WTC11 (cell line): Measurements from ENCODE around the gene OST4. TPM values are rescaled to one million over a fixed set of nuclear protein-coding genes. Genes with fewer than 3 reads are reported as not detected.

Source experiments
- ATAC-seq: fragments of 200-7000 bp; cut with Tn5 transposase; 2 replicates; pipeline ENCODE4 v1.10.0; 2021; ENCODE audit warnings: mild to moderate bottlenecking, moderate library complexity
- CTCF ChIA-PET: fragments of 300-600 bp; sonication (Branson Sonifier 250); formaldehyde crosslinking; loops from one replicate; lab custom pipeline; 2021; ENCODE audit warnings: antibody characterized with exemption; lab: Charles Lee
- POLR2A ChIA-PET: fragments of 350-600 bp; sonication (Branson Sonifier 250); formaldehyde crosslinking; loops from one replicate; lab custom pipeline; 2021; ENCODE audit warnings: antibody characterized with exemption; lab: Charles Lee
- DNase-seq: peaks from one replicate; pipeline ENCODE4 v3.0.0; 2021; ENCODE audit warnings: low spot score
- H3K27ac Mint-ChIP-seq: 2 replicates; pipeline ENCODE4 v1.8.0; 2021; ENCODE audit warnings: mixed read lengths
- H3K27me3 Mint-ChIP-seq: 2 replicates; pipeline ENCODE4 v1.8.0; 2021; ENCODE audit warnings: low read depth, mild to moderate bottlenecking, moderate library complexity, mixed read lengths
- H3K36me3 Mint-ChIP-seq: 2 replicates; pipeline ENCODE4 v1.8.0; 2021; ENCODE audit warnings: mixed read lengths
- H3K4me1 Mint-ChIP-seq: 2 replicates; pipeline ENCODE4 v1.8.0; 2022; ENCODE audit warnings: mixed read lengths
- H3K4me3 Mint-ChIP-seq: 2 replicates; pipeline ENCODE4 v1.8.0; 2021; ENCODE audit warnings: mild to moderate bottlenecking, moderate library complexity, mixed read lengths
- H3K9me3 Mint-ChIP-seq: 2 replicates; pipeline ENCODE4 v1.8.0; 2021; ENCODE audit warnings: mixed read lengths
- ATF1 ChIP-seq: sonication (generic); formaldehyde crosslinking; IDR thresholded peaks from 2 replicates; pipeline ENCODE4 v1.8.1; 2023; ENCODE audit warnings: mild to moderate bottlenecking, moderate library complexity, missing genetic modification reagents
- CTCF ChIP-seq: fragments of 200-600 bp; IDR thresholded peaks from 2 replicates; pipeline ENCODE4 v1.8.0; 2022; ENCODE audit warnings: antibody characterized with exemption
- FOXP1 ChIP-seq: sonication (generic); formaldehyde crosslinking; IDR thresholded peaks from 2 replicates; pipeline ENCODE4 v1.8.0; 2022; ENCODE audit warnings: missing genetic modification reagents, mild to moderate bottlenecking, moderate library complexity, borderline replicate concordance
- FOXP4 ChIP-seq: sonication (generic); formaldehyde crosslinking; IDR thresholded peaks from 2 replicates; pipeline ENCODE4 v1.8.0; 2022; ENCODE audit warnings: mild to moderate bottlenecking, missing genetic modification reagents
- HMGA2 ChIP-seq: fragments of 250-450 bp; sonication (Bioruptor Pico); IDR thresholded peaks from 2 replicates; pipeline ENCODE4 v1.4.0; 2021; ENCODE audit warnings: mild to moderate bottlenecking, moderate library complexity
- NR1H2 ChIP-seq: sonication (generic); formaldehyde crosslinking; IDR thresholded peaks from 2 replicates; pipeline ENCODE4 v1.9.0; 2021; ENCODE audit warnings: mild to moderate bottlenecking, moderate library complexity, missing genetic modification reagents
- PRDM15 ChIP-seq: sonication (generic); formaldehyde crosslinking; IDR thresholded peaks from 2 replicates; pipeline ENCODE4 v1.8.0; 2022; ENCODE audit warnings: missing genetic modification reagents
- PRRX2 ChIP-seq: fragments of 250-450 bp; sonication (Bioruptor Pico); IDR thresholded peaks from 2 replicates; pipeline ENCODE4 v1.8.0; 2021; ENCODE audit warnings: mild to moderate bottlenecking
- SP1 ChIP-seq: sonication (generic); formaldehyde crosslinking; conservative IDR thresholded peaks from 2 replicates; pipeline ENCODE4 v1.8.1; 2022; ENCODE audit warnings: missing genetic modification reagents
- TP53 ChIP-seq: sonication (generic); formaldehyde crosslinking; IDR thresholded peaks from 2 replicates; pipeline ENCODE4 v1.8.1; 2023; ENCODE audit warnings: mild to moderate bottlenecking, missing genetic modification reagents
- ZNF232 ChIP-seq: sonication (generic); formaldehyde crosslinking; IDR thresholded peaks from 2 replicates; pipeline ENCODE4 v1.8.0; 2022; ENCODE audit warnings: mild to moderate bottlenecking, missing genetic modification reagents
- total RNA-seq: library from RNA; stranded (reverse); gene quantifications from 3 replicates; pipeline ENCODE4 v1.2.3, GENCODE V29; 2021
- TF ChIP-seq, protein P1 (sequence below): sonication (generic); formaldehyde crosslinking; IDR thresholded peaks from 2 replicates; pipeline ENCODE4 v1.8.1; 2023; ENCODE audit warnings: mild to moderate bottlenecking, missing genetic modification reagents
- TF ChIP-seq, protein P2 (sequence below): sonication (generic); formaldehyde crosslinking; IDR thresholded peaks from 2 replicates; pipeline ENCODE4 v1.8.1; 2023; ENCODE audit warnings: mild to moderate bottlenecking, moderate library complexity, missing genetic modification reagents
- TF ChIP-seq, protein P3 (sequence below): sonication (generic); formaldehyde crosslinking; IDR thresholded peaks from 2 replicates; pipeline ENCODE4 v1.8.1; 2022; ENCODE audit warnings: missing genetic modification reagents, borderline replicate concordance

The OST4 gene
- total RNA-seq, 1 experiment from 2014 or later: 210 TPM

GRCh38 chr2:27080603-27080936, 9.1 kb upstream of the OST4 start:
- ChIA-PET CTCF (interaction anchor here (0.7 to 1.7 kb wide), 13 partner anchors 9 to 234 kb away, joined by 3 to 29 read pairs (median 5); partner anchors contain the start of genes AGBL5 and OST4), POLR2A (interaction anchor here (1.0 to 1.3 kb wide), 3 partner anchors 8 to 30 kb away, joined by 3 to 5 read pairs (median 5); partner anchors contain the start of gene OST4)
- no peak overlapping the region for H3K27ac Mint-ChIP-seq
- H3K4me3 Mint-ChIP-seq: no peak overlapping the region; the same call in 1 of the 2 replicates
- peaks cover 24% of the 10 kb centered on the region for H3K27me3 Mint-ChIP-seq
- H3K9me3 Mint-ChIP-seq: no peaks in the 10 kb centered on the region
- TF ChIP-seq TP53 (CRISPR knock-in tag): no peak
- TF ChIP-seq, protein P1, sequence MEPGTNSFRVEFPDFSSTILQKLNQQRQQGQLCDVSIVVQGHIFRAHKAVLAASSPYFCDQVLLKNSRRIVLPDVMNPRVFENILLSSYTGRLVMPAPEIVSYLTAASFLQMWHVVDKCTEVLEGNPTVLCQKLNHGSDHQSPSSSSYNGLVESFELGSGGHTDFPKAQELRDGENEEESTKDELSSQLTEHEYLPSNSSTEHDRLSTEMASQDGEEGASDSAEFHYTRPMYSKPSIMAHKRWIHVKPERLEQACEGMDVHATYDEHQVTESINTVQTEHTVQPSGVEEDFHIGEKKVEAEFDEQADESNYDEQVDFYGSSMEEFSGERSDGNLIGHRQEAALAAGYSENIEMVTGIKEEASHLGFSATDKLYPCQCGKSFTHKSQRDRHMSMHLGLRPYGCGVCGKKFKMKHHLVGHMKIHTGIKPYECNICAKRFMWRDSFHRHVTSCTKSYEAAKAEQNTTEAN (CRISPR knock-in tag): no peak
- TF ChIP-seq CTCF: no peak
- no peak for TF ChIP-seq PRDM15
- TF ChIP-seq NR1H2 (CRISPR knock-in tag): no peak
- no peak for TF ChIP-seq SP1 (CRISPR knock-in tag)
- no peak for TF ChIP-seq HMGA2 (CRISPR knock-in tag)
- TF ChIP-seq FOXP4: no peak
- peaks cover 27% of the 10 kb centered on the region for H3K4me1 Mint-ChIP-seq
- no peak for DNase-seq
- no peak for ATAC-seq
- no peaks in the 10 kb centered on the region for H3K36me3 Mint-ChIP-seq

DNA sequence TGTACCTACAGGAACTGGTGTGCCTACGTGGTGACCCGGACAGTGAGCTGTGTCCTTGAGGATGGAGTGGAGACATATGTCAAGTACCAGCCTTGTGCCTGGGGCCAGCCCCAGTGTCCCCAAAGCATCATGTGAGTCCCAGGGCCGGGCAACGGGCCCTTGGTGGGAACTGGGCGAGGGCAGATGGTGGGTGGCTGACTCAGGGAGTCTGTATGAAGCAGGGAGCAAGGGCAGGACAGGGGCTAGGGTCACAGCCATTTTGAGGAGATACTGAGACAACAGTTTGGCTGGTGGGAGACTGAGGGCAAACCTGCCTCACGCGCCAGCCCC, 8.7 kb upstream of the OST4 start:
- H3K9me3 Mint-ChIP-seq: no peaks in the 10 kb centered on the region
- DNase-seq: no peak
- H3K36me3 Mint-ChIP-seq: no peaks in the 10 kb centered on the region
- ChIA-PET CTCF (interaction anchor here (1.0 to 1.7 kb wide), 4 partner anchors 8 to 234 kb away, joined by 3 to 29 read pairs (median 11); partner anchors contain the start of genes AGBL5 and OST4), POLR2A (interaction anchor here (1.3 kb wide), 1 partner anchor 9 kb away, joined by 5 read pairs; the partner anchor contains the start of gene OST4)
- H3K4me1 Mint-ChIP-seq: peaks cover 22% of the 10 kb centered on the region
- H3K4me3 Mint-ChIP-seq: no peak overlapping the region
- TF ChIP-seq ATF1 (CRISPR knock-in tag): no peak
- no peak for TF ChIP-seq ZNF232 (CRISPR knock-in tag)
- no peak for TF ChIP-seq FOXP1 (CRISPR knock-in tag)
- TF ChIP-seq, protein P2, sequence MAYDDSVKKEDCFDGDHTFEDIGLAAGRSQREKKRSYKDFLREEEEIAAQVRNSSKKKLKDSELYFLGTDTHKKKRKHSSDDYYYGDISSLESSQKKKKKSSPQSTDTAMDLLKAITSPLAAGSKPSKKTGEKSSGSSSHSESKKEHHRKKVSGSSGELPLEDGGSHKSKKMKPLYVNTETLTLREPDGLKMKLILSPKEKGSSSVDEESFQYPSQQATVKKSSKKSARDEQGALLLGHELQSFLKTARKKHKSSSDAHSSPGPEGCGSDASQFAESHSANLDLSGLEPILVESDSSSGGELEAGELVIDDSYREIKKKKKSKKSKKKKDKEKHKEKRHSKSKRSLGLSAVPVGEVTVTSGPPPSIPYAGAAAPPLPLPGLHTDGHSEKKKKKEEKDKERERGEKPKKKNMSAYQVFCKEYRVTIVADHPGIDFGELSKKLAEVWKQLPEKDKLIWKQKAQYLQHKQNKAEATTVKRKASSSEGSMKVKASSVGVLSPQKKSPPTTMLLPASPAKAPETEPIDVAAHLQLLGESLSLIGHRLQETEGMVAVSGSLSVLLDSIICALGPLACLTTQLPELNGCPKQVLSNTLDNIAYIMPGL (CRISPR knock-in tag): no peak
- TF ChIP-seq PRRX2 (CRISPR knock-in tag): no peak
- TF ChIP-seq, protein P3, sequence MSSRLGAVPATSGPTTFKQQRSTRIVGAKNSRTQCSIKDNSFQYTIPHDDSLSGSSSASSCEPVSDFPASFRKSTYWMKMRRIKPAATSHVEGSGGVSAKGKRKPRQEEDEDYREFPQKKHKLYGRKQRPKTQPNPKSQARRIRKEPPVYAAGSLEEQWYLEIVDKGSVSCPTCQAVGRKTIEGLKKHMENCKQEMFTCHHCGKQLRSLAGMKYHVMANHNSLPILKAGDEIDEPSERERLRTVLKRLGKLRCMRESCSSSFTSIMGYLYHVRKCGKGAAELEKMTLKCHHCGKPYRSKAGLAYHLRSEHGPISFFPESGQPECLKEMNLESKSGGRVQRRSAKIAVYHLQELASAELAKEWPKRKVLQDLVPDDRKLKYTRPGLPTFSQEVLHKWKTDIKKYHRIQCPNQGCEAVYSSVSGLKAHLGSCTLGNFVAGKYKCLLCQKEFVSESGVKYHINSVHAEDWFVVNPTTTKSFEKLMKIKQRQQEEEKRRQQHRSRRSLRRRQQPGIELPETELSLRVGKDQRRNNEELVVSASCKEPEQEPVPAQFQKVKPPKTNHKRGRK (CRISPR knock-in tag): no peak
- TF ChIP-seq, all 79 proteins: peak for 0
- no peak for ATAC-seq
- Mint-ChIP-seq H3K27me3 (peaks cover 19% of the 10 kb centered on the region), H3K27ac (no peak overlapping the region)
